Fibroblast of mammary gland (primary cell): ENCODE data around the gene SLC5A10.

Experiments used
- DNase-seq: peaks from one replicate; pipeline ENCODE4 v3.0.0-alpha.2; 2010; ENCODE audit warnings: low read depth
- H3K4me3 ChIP-seq: 2 replicates; pipeline ENCODE4 v1.5.1; 2011; ENCODE audit warnings: low read depth, mild to moderate bottlenecking, low read length, moderate library complexity; ENCODE audit not compliant: control insufficient read depth
- TF ChIP-seq, protein P1 (sequence below): conservative IDR thresholded peaks from 2 replicates; pipeline ENCODE4 v1.5.1; 2011; ENCODE audit warnings: low read depth, low read length, inconsistent platforms; ENCODE audit not compliant: control insufficient read depth, insufficient read depth

Gene SLC5A10

GRCh38 chr17:19001907-19002590, 50.1 kb downstream of the SLC5A10 start:
- TF ChIP-seq, protein P1, sequence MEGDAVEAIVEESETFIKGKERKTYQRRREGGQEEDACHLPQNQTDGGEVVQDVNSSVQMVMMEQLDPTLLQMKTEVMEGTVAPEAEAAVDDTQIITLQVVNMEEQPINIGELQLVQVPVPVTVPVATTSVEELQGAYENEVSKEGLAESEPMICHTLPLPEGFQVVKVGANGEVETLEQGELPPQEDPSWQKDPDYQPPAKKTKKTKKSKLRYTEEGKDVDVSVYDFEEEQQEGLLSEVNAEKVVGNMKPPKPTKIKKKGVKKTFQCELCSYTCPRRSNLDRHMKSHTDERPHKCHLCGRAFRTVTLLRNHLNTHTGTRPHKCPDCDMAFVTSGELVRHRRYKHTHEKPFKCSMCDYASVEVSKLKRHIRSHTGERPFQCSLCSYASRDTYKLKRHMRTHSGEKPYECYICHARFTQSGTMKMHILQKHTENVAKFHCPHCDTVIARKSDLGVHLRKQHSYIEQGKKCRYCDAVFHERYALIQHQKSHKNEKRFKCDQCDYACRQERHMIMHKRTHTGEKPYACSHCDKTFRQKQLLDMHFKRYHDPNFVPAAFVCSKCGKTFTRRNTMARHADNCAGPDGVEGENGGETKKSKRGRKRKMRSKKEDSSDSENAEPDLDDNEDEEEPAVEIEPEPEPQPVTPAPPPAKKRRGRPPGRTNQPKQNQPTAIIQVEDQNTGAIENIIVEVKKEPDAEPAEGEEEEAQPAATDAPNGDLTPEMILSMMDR, result no peak
- H3K4me3 ChIP-seq, result no peak overlapping the region
- DNase-seq, result no peak

DNA sequence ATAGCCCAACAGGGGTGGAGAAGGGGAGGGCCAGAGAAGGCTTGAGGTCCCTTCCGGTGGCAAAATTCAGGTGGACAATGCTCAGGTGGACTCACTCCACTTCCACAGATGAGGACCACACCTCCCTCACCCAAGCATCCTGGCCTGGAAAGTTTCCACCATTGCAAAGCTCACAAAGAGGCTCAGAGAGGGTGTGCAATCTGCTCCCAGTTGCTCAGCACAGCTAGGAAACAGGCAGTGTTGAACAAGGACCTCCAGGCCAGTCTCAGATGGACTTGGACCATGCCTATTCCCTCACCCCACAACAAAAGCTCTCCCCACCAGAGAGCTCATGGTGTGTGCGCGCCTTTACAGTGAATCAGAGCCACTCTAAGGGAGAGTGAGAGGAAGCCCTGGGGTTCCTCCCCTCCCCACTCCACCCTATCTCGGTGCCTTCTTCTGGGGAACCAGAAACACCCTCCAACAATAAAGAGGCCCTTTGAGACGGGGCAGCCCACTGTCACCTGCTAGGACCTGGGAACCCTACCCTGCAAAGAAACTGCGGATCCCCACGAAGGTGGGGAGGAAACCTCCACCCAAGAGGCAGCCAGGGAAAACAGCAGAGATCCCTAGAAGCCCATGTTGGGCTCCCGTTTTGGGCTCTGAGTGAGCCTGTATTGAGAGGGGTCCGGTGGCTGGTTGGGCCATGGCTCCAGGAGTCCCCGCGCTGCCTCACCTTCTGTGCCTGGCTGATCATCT, 51.0 kb downstream of the SLC5A10 start:
- peak overlapping the region; percentile 67 for H3K4me3 ChIP-seq
- peak; percentile 30 for DNase-seq
- TF ChIP-seq, protein P1, result no peak

DNA sequence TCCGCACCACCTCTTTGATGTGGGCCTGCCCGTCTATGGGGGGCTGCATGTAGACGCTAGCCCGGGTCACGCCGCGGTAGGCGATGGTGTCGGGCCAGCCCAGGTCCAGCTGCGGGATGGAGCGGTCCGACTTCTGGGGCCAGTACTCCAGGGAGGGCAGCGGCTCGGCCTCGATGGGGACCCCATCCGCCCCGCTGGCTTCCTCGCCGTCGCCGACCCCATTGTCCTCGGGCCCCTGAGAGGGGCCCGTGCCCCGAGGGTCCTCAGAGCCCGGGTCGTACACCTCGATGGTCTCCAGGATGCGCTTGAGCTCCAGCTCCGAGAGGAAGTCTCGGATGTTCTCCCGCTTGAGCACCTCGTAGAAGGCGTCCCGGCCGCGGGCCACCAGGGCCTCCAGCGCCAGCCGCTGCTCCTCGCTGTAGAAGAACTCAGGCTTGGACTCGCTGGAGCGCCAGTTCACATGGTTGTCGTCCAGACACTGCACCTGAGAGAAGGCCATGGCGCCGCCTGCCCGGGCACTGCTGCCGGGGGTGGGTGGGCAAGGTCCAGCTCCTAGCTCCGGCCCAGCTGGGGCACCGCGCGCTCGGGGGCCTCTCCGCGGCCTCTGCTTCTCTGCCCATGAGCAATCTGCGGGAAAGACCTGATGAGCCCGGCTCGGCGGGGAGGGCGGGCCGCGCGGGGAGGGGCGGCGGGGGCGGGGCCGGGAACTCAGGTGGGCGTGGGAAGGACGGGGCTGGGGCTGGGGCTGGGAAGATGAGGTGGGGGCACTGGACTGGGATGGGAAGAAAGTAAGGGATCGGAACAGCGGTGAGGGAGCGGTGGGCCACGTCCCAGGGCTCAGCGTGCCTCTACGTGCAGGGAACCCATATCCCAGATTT, 51.8 kb downstream of the SLC5A10 start:
- DNase-seq, result peak; percentile 15
- TF ChIP-seq, protein P1, result no peak
- peak overlapping the region; percentile 67 for H3K4me3 ChIP-seq

- TF ChIP-seq, protein P1, result no peak
- DNase-seq, result peak; percentile 46
- peak within 1 kb of the TSS; percentile 67 for H3K4me3 ChIP-seq
Observed at GRCh38 chr17:19004421-19005136, 52.6 kb downstream of the SLC5A10 start, which contains the start of gene FAM83G. TSS of gene FAM83G (minus strand) at chr17:19004764. CDS start at chr17:19004041, 723 bp downstream.

DNA sequence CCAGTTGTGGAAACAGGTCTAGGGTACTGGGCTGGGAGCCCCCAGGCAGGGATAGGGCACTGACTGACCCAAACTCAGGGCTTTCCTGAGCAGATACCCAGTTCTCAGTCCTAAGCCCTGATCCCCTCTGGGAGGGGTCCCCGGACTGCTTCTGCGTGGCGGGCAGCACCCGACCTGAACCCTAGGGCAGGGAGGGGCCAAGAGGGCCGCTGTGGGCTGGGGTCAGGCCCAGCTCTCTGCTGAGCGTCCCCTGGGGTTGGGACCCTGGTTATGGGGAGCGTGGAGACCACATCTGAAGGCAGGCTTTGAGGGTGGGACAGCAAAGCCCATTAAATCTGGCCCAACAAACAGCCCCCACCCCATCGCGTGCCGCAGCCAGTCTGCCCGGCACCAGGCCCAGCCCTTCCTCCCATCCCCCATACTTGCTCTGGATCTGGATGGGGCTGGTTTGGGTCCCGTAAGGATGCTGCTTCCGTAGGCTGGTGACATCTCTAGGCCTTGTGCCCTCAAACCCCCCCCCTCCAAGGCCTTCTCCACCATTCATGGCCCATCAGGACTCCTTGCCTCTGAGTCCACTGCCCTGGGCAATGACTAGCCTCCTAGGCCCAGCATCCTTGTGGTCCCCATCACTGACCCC, 53.3 kb downstream of the SLC5A10 start:
- DNase-seq, result no peak
- TF ChIP-seq, protein P1, result no peak
- peak overlapping the region; percentile 40 for H3K4me3 ChIP-seq
